PC-3 (cell line): ENCODE measurements around the gene TRIP6. TPM values are rescaled to one million over a fixed set of nuclear protein-coding genes. Genes with fewer than 3 reads are reported as not detected.

Source experiments
- ATAC-seq: fragments of 200-7000 bp; cut with Tn5 transposase; 2 replicates; pipeline ENCODE4 v1.9.1; 2020; ENCODE audit warnings: mild to moderate bottlenecking, moderate library complexity
- BruUV-seq: library from RNA; stranded (reverse); fragments of 400-500 nt; replicated peaks from 2 replicates; lab custom pipeline; 2021; lab: Mats Ljungman, UMichigan
- CTCF ChIA-PET: fragments of 300-600 bp; sonication (Branson Sonifier 250); formaldehyde crosslinking; loops from one replicate; lab custom pipeline; 2022; ENCODE audit warnings: antibody characterized with exemption; lab: Charles Lee
- POLR2A ChIA-PET: fragments of 300-600 bp; sonication (Branson Sonifier 250); formaldehyde crosslinking; loops from one replicate; lab custom pipeline; 2022; ENCODE audit warnings: antibody characterized with exemption; ENCODE audit not compliant: unreplicated experiment; lab: Charles Lee
- DNase-seq: peaks from one replicate; pipeline ENCODE4 v3.0.0-alpha.2; 2015
- H2AFZ ChIP-seq: fragments of 300-600 bp; sonication (generic); 2 replicates; pipeline ENCODE4 v1.6.0; 2016; ENCODE audit warnings: antibody characterized with exemption, low read length
- H3F3A ChIP-seq: fragments of 300-600 bp; sonication (generic); one replicate; pipeline ENCODE4 v1.6.0; 2017; ENCODE audit warnings: antibody characterized with exemption, low read length, control low read depth, mild to moderate bottlenecking; ENCODE audit not compliant: unreplicated experiment
- H3K27ac ChIP-seq: fragments of 300-600 bp; sonication (generic); 2 replicates; pipeline ENCODE4 v1.5.1; 2016; ENCODE audit warnings: mild to moderate bottlenecking, low read length
- H3K27me3 ChIP-seq: fragments of 300-600 bp; sonication (generic); 2 replicates; pipeline ENCODE4 v1.6.1; 2016; ENCODE audit warnings: low read length, mixed read lengths
- H3K36me3 ChIP-seq: fragments of 300-600 bp; sonication (generic); 2 replicates; pipeline ENCODE4 v1.6.1; 2016; ENCODE audit warnings: low read depth, mixed run types, low read length, mixed read lengths
- H3K4me1 ChIP-seq: fragments of 300-600 bp; sonication (generic); 2 replicates; pipeline ENCODE4 v1.5.1; 2016; ENCODE audit warnings: low read length; ENCODE audit not compliant: insufficient read depth
- H3K4me2 ChIP-seq: fragments of 300-600 bp; sonication (generic); 2 replicates; pipeline ENCODE4 v1.6.0; 2016; ENCODE audit warnings: low read length
- H3K4me3 ChIP-seq: fragments of 300-600 bp; sonication (generic); 2 replicates; pipeline ENCODE4 v1.5.1; 2016; ENCODE audit warnings: mild to moderate bottlenecking, low read length, mixed read lengths
- H3K79me2 ChIP-seq: fragments of 300-600 bp; sonication (generic); 2 replicates; pipeline ENCODE4 v1.6.1; 2017; ENCODE audit warnings: low read length, mixed read lengths
- H3K9ac ChIP-seq: fragments of 300-600 bp; sonication (generic); 2 replicates; pipeline ENCODE4 v1.6.0; 2016; ENCODE audit warnings: mild to moderate bottlenecking, low read length
- H3K9me2 ChIP-seq: fragments of 300-600 bp; sonication (generic); replicated peaks from 2 replicates; pipeline ENCODE4 v1.6.1; 2016; ENCODE audit warnings: mixed run types, low read length, mixed read lengths
- H3K9me3 ChIP-seq: fragments of 300-600 bp; sonication (generic); 2 replicates; pipeline ENCODE4 v1.6.1; 2016; ENCODE audit warnings: low read length, mixed read lengths
- H4K20me1 ChIP-seq: fragments of 300-600 bp; sonication (generic); 2 replicates; pipeline ENCODE4 v1.6.1; 2016; ENCODE audit warnings: low read length, mixed read lengths
- CTCF ChIP-seq: fragments of 300-600 bp; sonication (generic); conservative IDR thresholded peaks from 2 replicates; pipeline ENCODE4 v1.5.1; 2017; ENCODE audit warnings: antibody characterized with exemption, low read depth, mild to moderate bottlenecking, low read length
- EZH2 ChIP-seq: fragments of 300-600 bp; sonication (generic); IDR thresholded peaks from one replicate; pipeline ENCODE4 v1.6.1; 2017; ENCODE audit warnings: antibody characterized with exemption, mild to moderate bottlenecking, low read length; ENCODE audit not compliant: unreplicated experiment
- EZH2phosphoT487 ChIP-seq: fragments of 300-600 bp; sonication (generic); IDR thresholded peaks from 2 replicates; pipeline ENCODE4 v1.6.1; 2018; ENCODE audit warnings: mild to moderate bottlenecking, antibody characterized with exemption, low read length, borderline replicate concordance
- intact Hi-C: fragments of 100-400 bp; cut with micrococcal nuclease; formaldehyde crosslinking; loops from 2 replicates; pipeline ENCODE4 v1.9.0; 2023
- total RNA-seq: library from RNA; depleted of rRNA; stranded (reverse); fragments of >200 nt; gene quantifications from 2 replicates; pipeline ENCODE4 v1.2.3, GENCODE V29; 2014

Gene TRIP6
- total RNA-seq, 1 experiment from 2014 or later, result 11.3 TPM

GRCh38 chr7:100893910-100894721, 26.9 kb downstream of the TRIP6 start:
- Histone ChIP-seq H3K9me2 (no peaks in the 10 kb centered on the region), H3K4me2 (no peak overlapping the region), H3K9me3 (no peaks in the 10 kb centered on the region), H3K36me3 (no peaks in the 10 kb centered on the region), H3K4me3 (no peak overlapping the region), H3K79me2 (peaks cover 3% of the 10 kb centered on the region), H3F3A (no peaks in the 10 kb centered on the region), H3K4me1 (peaks cover 28% of the 10 kb centered on the region), H4K20me1 (no peaks in the 10 kb centered on the region), H3K9ac (no peak overlapping the region), H3K27me3 (peaks cover 17% of the 10 kb centered on the region), H3K27ac (no peak overlapping the region), H2AFZ (no peak overlapping the region)
- no TSS peak for BruUV-seq
- ChIA-PET CTCF (interaction anchor here (0.5 kb wide), 1 partner anchor 86 kb away, joined by 3 read pairs; no protein-coding TSS in a partner anchor), POLR2A (no interaction called here)
- TF ChIP-seq EZH2phosphoT487 (no peak), EZH2 (no peak), CTCF (no peak)
- intact Hi-C loops, result loop anchor here (10.0 kb wide), 1 partner anchor 241 kb away; no protein-coding TSS in a partner anchor
- no peak for DNase-seq
- no peak for ATAC-seq

- no peaks in the 10 kb centered on the region for H3F3A ChIP-seq
- no peaks in the 10 kb centered on the region for H3K9me2 ChIP-seq
- no peaks in the 10 kb centered on the region for H3K79me2 ChIP-seq
- peak overlapping the region; percentile 12; the same call in 1 of the 2 replicates for H3K9ac ChIP-seq
- peak overlapping the region; percentile 86 for H3K4me2 ChIP-seq
- peaks cover 22% of the 10 kb centered on the region for H3K4me1 ChIP-seq
- peak overlapping the region; percentile 64; the same call in 1 of the 2 replicates for H2AFZ ChIP-seq
- ATAC-seq (peak; percentile 2; the same call in 1 of the 2 replicates), DNase-seq (peak; percentile 38)
- ChIA-PET POLR2A (interaction anchor here (0.7 kb wide), 1 partner anchor 74 kb away, joined by 3 read pairs; the partner anchor contains the start of gene MUC12), CTCF (no interaction called here)
- no peaks in the 10 kb centered on the region for H3K9me3 ChIP-seq
- H3K27me3 ChIP-seq, result peaks cover 17% of the 10 kb centered on the region
- H3K36me3 ChIP-seq, result no peaks in the 10 kb centered on the region
- peak overlapping the region; percentile 63 for H3K4me3 ChIP-seq
- H4K20me1 ChIP-seq, result no peaks in the 10 kb centered on the region
- BruUV-seq, result no TSS peak
- intact Hi-C loops, result loop anchor here (5.0 to 10.0 kb wide), 2 partner anchors 72 to 240 kb away; partner anchors contain the start of gene MUC12
- TF ChIP-seq CTCF, result peak; percentile 80
- TF ChIP-seq EZH2, result peak; percentile 81
- peak; percentile 73; the same call in 1 of the 2 replicates for TF ChIP-seq EZH2phosphoT487
- no peak overlapping the region for H3K27ac ChIP-seq
Observed at GRCh38 chr7:100894860-100895700, 27.9 kb downstream of the TRIP6 start.
